AG09309 (cell line): Measurements from ENCODE around the gene MLN.

Source experiments
- DNase-seq: peaks from one replicate; pipeline ENCODE4 v3.0.0-alpha.2; 2010; ENCODE audit warnings: low read depth
- H3K4me3 ChIP-seq: 2 replicates; pipeline ENCODE4 v1.5.1; 2011; ENCODE audit warnings: mild to moderate bottlenecking, low read depth, low read length, moderate library complexity; ENCODE audit not compliant: control insufficient read depth
- TF ChIP-seq, protein P1 (sequence below): IDR thresholded peaks from 2 replicates; pipeline ENCODE4 v1.5.1; 2011; ENCODE audit warnings: mild to moderate bottlenecking, low read depth, low read length, inconsistent platforms; ENCODE audit not compliant: insufficient read depth, control insufficient read depth; ENCODE audit errors: missing control alignments

MLN gene, protein sequence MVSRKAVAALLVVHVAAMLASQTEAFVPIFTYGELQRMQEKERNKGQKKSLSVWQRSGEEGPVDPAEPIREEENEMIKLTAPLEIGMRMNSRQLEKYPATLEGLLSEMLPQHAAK

DNA sequence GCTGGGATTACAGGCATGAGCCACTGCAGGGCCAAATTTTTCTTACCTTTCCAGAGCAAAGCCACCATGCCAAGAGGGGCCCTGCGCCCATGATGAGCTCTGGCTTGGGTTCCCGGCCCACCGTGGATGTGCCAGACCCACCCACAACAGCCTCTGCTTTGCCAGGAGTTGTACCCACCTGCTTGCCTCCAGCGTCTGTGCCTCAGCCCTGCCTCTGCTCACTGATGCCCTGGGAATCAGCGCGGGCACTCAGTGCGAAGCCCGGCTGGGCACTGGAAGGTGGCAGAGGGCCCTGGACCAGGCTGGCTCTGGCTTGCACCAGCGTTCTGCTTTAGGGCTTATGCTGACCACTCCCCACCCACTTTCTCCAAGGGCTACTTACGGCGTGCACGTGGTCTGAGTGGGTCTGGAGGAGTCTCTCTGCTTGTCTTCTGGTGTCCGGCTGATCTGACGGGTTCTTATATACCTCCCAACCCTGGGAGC, at the start of gene MLN:
Gene MLN, minus strand, starts transcription at position 433 of the 483 bp plus-strand sequence. CDS start 2,840 bp downstream, outside the sequence.
- no peak within 1 kb of the TSS for H3K4me3 ChIP-seq

GRCh38 chr6:33853026-33853425, 49.2 kb upstream of the MLN start:
- TF ChIP-seq, protein P1, sequence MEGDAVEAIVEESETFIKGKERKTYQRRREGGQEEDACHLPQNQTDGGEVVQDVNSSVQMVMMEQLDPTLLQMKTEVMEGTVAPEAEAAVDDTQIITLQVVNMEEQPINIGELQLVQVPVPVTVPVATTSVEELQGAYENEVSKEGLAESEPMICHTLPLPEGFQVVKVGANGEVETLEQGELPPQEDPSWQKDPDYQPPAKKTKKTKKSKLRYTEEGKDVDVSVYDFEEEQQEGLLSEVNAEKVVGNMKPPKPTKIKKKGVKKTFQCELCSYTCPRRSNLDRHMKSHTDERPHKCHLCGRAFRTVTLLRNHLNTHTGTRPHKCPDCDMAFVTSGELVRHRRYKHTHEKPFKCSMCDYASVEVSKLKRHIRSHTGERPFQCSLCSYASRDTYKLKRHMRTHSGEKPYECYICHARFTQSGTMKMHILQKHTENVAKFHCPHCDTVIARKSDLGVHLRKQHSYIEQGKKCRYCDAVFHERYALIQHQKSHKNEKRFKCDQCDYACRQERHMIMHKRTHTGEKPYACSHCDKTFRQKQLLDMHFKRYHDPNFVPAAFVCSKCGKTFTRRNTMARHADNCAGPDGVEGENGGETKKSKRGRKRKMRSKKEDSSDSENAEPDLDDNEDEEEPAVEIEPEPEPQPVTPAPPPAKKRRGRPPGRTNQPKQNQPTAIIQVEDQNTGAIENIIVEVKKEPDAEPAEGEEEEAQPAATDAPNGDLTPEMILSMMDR: no peak
- H3K4me3 ChIP-seq: no peak overlapping the region
- no peak for DNase-seq

More for the DNA sequence above, at the start of gene MLN:
- no peak for DNase-seq
- TF ChIP-seq, protein P1: no peak

DNA sequence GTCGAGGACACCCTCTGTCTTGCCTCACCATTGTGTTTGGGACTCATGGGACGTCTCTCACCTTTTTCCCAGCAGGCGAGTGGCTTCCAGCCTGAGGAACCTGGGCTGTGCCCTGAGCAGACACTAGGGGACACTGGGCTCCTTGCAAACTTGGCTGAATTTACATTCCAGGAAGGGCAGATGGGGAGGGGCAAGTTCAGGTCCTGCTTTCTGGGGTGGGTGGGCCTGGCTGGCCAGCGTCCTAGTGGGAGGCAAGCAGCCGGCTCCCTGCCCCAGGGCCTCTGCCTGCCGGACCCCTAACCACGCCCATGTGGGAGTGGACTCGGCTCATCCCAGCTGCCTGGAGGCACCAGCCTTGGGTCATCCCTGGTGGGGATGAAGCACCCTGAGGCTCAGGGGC, 48.2 kb upstream of the MLN start:
- DNase-seq: no peak
- TF ChIP-seq, protein P1: peak; percentile 69
- H3K4me3 ChIP-seq: no peak overlapping the region

DNA sequence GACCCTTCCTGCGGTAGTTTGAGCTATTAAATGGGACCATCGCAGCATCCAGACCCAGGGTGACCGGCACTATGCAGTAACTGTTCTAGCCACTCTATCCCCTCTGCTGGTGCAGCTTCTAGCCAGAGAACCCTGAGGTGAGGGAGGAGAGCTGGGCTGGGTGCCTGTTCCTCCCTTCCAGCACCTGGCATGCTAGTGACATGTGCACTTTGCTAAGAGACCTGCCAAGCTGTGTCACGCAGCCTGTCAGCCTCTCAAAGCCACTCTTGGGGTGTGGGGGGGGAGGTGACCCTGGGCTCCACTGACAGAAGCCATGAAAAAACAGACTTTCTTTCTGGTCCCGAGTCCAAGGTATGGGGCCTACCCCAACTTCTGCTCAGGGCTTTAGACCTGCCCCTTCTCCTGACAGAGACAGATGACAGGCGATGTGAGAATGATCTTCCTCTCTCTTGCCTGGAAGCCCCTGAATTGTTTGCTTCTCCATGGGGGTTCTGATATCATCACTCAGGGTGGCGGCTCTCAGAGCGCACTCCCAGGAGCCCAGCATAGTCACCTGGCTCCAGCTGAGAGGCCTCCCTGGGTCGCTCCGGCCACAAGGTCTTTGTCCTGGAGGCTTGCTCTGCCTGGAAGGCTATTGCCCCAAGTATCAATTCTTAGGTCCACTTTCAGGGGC, 47.2 kb upstream of the MLN start:
- no peak overlapping the region for H3K4me3 ChIP-seq
- DNase-seq: no peak
- TF ChIP-seq, protein P1: no peak

- DNase-seq: no peak
- TF ChIP-seq, protein P1: no peak
- H3K4me3 ChIP-seq: no peak overlapping the region
These were observed 46.5 kb upstream of the MLN start for GRCh38 chr6:33850296-33850695.

DNA sequence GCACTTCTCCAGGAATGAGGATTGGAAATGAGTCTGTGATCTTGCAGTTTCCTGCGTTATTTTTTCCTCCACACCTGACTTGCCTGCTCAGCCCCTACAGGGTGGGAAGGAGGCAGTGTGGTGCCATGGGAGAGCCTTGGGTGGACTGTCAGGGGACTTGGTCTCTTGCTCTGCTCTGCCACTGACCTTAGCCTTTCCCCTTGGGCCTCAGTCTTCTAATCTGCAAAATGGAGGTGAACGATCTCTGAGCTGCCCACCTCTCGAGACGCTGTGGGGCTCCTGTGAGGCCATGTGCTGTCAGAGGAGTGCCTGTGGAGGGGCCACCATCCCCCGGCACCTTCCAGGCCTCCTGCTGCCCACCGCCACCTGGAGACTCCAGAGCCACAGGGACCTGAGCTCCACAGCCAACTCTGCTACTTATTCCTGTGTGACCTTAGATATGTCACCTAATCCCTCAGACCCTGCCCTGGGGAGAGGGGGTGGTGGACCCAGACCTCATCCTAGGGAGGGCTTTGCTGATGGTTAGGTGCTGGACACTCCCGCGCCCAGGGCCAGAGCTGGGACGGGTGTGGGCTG, 45.8 kb upstream of the MLN start:
- DNase-seq: no peak
- TF ChIP-seq, protein P1: no peak

More for the DNA sequence above, 45.8 kb upstream of the MLN start:
- no peak overlapping the region for H3K4me3 ChIP-seq
